ENCODE measurements around the gene ITGB5.

- no peak for TF ChIP-seq CTCF (IDR thresholded peaks at IDR 0.05 in 2 of 3, conservative IDR thresholded peaks at IDR 0.05 in 1 of 3; ENCODE audit: borderline replicate concordance in 1 of 3, insufficient read depth in 1 of 3, low read depth in 2 of 3, low read length in 2 of 3)
- no peak for TF ChIP-seq JUND (IDR thresholded peaks at IDR 0.05)
- TF ChIP-seq RAD21 (IDR thresholded peaks at IDR 0.05; ENCODE audit: low read depth), result no peak
- TF ChIP-seq POLR2A (IDR thresholded peaks at IDR 0.05; ENCODE audit: borderline replicate concordance, extremely low read depth, insufficient read depth, insufficient read length), result no peak
- no peak for TF ChIP-seq YY1 (IDR thresholded peaks at IDR 0.05; ENCODE audit: extremely low read depth, insufficient replicate concordance, low read depth, low read length)
- no peak for TF ChIP-seq REST (IDR thresholded peaks at IDR 0.05; ENCODE audit: low read depth)
Observed at GRCh38 chr3:124920718-124921117, 33.6 kb upstream of the ITGB5 start.
